Activated CD4-positive, alpha-beta T cell treated with anti-CD3 and anti-CD28 coated beads, Interleukin-2, amount 10 ng/mL, durations not matched to agents 7 days and 5 days (primary cell): ENCODE measurements around the gene SLC5A10. TPM values are rescaled to one million over a fixed set of nuclear protein-coding genes. Genes with fewer than 3 reads are reported as not detected.
A peak's percentile ranks its signal among the peaks of the same experiment; 100 is the strongest.
"Not testable (repeated sequence)": the region's sequence is repeated elsewhere in the genome, so short reads cannot be mapped to it uniquely, and the experiment has no call there.

ENCODE experiments used
- CTCF ChIA-PET: fragments of 350-600 bp; sonication (Branson Sonifier 250); formaldehyde crosslinking; loops from one replicate; lab custom pipeline; 2021; ENCODE audit warnings: antibody characterized with exemption; lab: Charles Lee
- POLR2A ChIA-PET: fragments of 350-600 bp; sonication (Branson Sonifier 250); formaldehyde crosslinking; loops from one replicate; lab custom pipeline; 2021; ENCODE audit warnings: antibody characterized with exemption; lab: Charles Lee
- DNase-seq: peaks from one replicate; pipeline ENCODE4 v3.0.0-alpha.2; 2020
- H3K27ac Mint-ChIP-seq: one replicate; pipeline ENCODE4 v1.8.0; 2021; ENCODE audit warnings: mild to moderate bottlenecking, moderate library complexity, mixed read lengths
- H3K27me3 Mint-ChIP-seq: one replicate; pipeline ENCODE4 v1.8.0; 2021; ENCODE audit warnings: mixed read lengths
- H3K36me3 Mint-ChIP-seq: one replicate; pipeline ENCODE4 v1.8.0; 2021; ENCODE audit warnings: low read depth, mixed read lengths
- H3K4me1 Mint-ChIP-seq: one replicate; pipeline ENCODE4 v1.8.0; 2021; ENCODE audit warnings: mixed read lengths
- H3K4me3 Mint-ChIP-seq: one replicate; pipeline ENCODE4 v1.8.0; 2021; ENCODE audit warnings: mild to moderate bottlenecking, moderate library complexity, mixed read lengths
- H3K9me3 Mint-ChIP-seq: one replicate; pipeline ENCODE4 v1.8.0; 2021; ENCODE audit warnings: mixed read lengths
- total RNA-seq, 2 experiments: library from RNA; stranded (reverse); gene quantifications; one replicate each; pipeline ENCODE4 v1.2.3, GENCODE V29; 2021

Gene SLC5A10
- total RNA-seq, 2 experiments from 2014 or later, result not detected

- peaks cover 16% of the 10 kb centered on the region for H3K4me1 Mint-ChIP-seq
- H3K4me3 Mint-ChIP-seq, result no peak overlapping the region
- no peak for DNase-seq
- ChIA-PET CTCF (interaction anchor here (0.5 to 0.9 kb wide), 2 partner anchors 12 to 1012 kb away, joined by 3 read pairs; no protein-coding TSS in a partner anchor), POLR2A (no interaction called here)
- H3K9me3 Mint-ChIP-seq, result no peaks in the 10 kb centered on the region
- no peak overlapping the region for H3K27ac Mint-ChIP-seq
- peaks cover 4% of the 10 kb centered on the region for H3K36me3 Mint-ChIP-seq
- peaks cover 8% of the 10 kb centered on the region for H3K27me3 Mint-ChIP-seq
These were observed 1.6 kb upstream of the SLC5A10 start for GRCh38 chr17:18950346-18950745.

DNA sequence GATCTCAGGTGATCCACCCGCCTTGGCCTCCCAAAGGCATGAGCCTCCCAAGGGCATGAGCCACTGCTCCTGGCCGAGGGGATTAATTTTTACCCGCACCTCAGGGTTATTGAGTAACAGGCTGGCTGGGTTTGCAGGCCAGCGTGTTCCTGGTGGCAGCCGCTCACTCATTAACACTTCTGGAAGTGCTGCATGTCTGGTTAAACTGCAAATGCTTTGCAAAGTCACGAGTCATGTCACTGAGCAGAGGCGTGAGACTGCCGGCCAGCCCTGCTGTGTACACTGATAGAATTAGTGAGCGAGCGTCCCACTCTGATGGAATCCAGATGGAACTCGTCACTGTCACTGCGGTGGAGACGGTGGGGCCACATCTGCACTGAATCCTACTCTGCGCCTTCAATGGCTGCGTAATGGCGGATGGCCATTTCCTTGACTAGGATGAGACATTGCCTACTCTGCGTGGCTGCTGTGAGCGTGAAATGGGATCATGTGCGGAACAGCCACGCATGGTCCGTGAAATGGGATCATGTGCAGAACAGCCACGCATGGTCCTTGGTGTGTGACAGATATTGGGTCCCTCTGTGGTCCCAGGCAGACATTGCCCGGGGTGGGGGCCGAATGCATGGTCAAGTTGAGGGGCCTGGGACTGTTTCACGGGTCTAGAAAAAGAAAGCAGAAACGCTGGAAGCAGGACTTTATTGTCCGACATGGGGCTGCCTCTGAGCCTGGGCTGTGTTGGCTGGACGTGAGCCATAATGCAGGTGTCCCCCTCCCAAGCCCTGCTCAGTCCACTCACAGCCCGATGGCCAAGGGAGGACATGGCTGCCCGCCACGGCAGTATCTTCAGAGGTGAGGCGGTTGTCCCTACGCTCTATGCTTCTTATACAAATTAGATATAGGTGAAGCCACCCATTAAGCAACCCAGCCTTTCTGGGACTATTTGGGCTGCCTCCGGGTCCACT lies 740 bp upstream of the SLC5A10 start:
- Mint-ChIP-seq H3K9me3 (no peaks in the 10 kb centered on the region), H3K36me3 (peaks cover 4% of the 10 kb centered on the region), H3K4me3 (no peak overlapping the region), H3K27me3 (peaks cover 5% of the 10 kb centered on the region), H3K27ac (no peak overlapping the region), H3K4me1 (peaks cover 21% of the 10 kb centered on the region)
- no peak for DNase-seq
- POLR2A ChIA-PET, result no interaction called here
- CTCF ChIA-PET, result interaction anchor here (1.6 kb wide), 1 partner anchor 11 kb away, joined by 4 read pairs; no protein-coding TSS in a partner anchor

GRCh38 chr17:18953231-18953728 lies 1.3 kb downstream of the SLC5A10 start:
- CTCF ChIA-PET, result no interaction called here
- Mint-ChIP-seq H3K36me3 (peaks cover 4% of the 10 kb centered on the region), H3K27me3 (no peaks in the 10 kb centered on the region), H3K27ac (no peak overlapping the region), H3K9me3 (no peaks in the 10 kb centered on the region), H3K4me1 (peaks cover 32% of the 10 kb centered on the region), H3K4me3 (no peak overlapping the region)
- POLR2A ChIA-PET, result no interaction called here
- no peak for DNase-seq

- CTCF ChIA-PET, result interaction anchor here (2.0 kb wide), 1 partner anchor 329 kb away, joined by 9 read pairs; no protein-coding TSS in a partner anchor
- POLR2A ChIA-PET, result no interaction called here
- Mint-ChIP-seq H3K4me3 (no peak overlapping the region), H3K27ac (peak overlapping the region; percentile 87), H3K27me3 (no peaks in the 10 kb centered on the region), H3K9me3 (no peaks in the 10 kb centered on the region), H3K36me3 (peaks cover 4% of the 10 kb centered on the region), H3K4me1 (peaks cover 32% of the 10 kb centered on the region)
- no peak for DNase-seq
These were observed 2.4 kb downstream of the SLC5A10 start for GRCh38 chr17:18954321-18954720.

GRCh38 chr17:18955009-18955408 lies 3.0 kb downstream of the SLC5A10 start:
- peaks cover 4% of the 10 kb centered on the region for H3K36me3 Mint-ChIP-seq
- no peaks in the 10 kb centered on the region for H3K9me3 Mint-ChIP-seq
- ChIA-PET CTCF (interaction anchor here (0.6 to 2.0 kb wide), 2 partner anchors 26 to 329 kb away, joined by 3 to 9 read pairs; no protein-coding TSS in a partner anchor), POLR2A (no interaction called here)
- H3K27me3 Mint-ChIP-seq, result no peaks in the 10 kb centered on the region
- peaks cover 34% of the 10 kb centered on the region for H3K4me1 Mint-ChIP-seq
- no peak for DNase-seq
- H3K27ac Mint-ChIP-seq, result peak overlapping the region; percentile 91
- H3K4me3 Mint-ChIP-seq, result peak overlapping the region; percentile 0

- H3K36me3 Mint-ChIP-seq, DNase-seq, H3K9me3 Mint-ChIP-seq, POLR2A ChIA-PET, H3K4me3 Mint-ChIP-seq, H3K27me3 Mint-ChIP-seq: not testable (repeated sequence)
- Mint-ChIP-seq H3K27ac (peak overlapping the region; percentile 91), H3K4me1 (peaks cover 40% of the 10 kb centered on the region)
- CTCF ChIA-PET, result interaction anchor here (1.0 to 2.0 kb wide), 3 partner anchors 46 to 330 kb away, joined by 3 to 9 read pairs (median 3); no protein-coding TSS in a partner anchor
These were observed 4.1 kb downstream of the SLC5A10 start for GRCh38 chr17:18956021-18956420.

DNA sequence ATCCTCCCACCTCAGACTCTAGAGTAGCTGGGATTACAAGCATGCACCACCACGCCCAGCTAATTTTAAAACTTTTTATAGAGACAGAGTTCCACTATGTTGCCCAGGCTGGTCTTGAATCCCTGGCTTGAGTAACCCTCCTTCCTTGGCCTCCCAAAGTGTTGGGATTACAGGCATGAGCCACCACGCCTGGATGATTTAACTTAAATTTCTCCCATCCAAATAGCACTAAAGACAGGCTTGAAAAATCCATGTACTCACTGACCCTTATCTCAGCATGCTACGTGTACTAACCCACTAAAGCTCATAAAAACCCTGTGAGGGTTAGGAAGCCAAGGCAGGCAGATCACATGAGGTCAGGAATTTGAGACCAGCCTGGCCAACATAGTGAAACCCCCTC lies 4.6 kb downstream of the SLC5A10 start:
- Mint-ChIP-seq H3K27me3 (no peaks in the 10 kb centered on the region), H3K4me1 (peaks cover 40% of the 10 kb centered on the region), H3K4me3 (no peak overlapping the region), H3K27ac (peak overlapping the region; percentile 46), H3K9me3 (no peaks in the 10 kb centered on the region), H3K36me3 (peaks cover 4% of the 10 kb centered on the region)
- POLR2A ChIA-PET, result no interaction called here
- CTCF ChIA-PET, result interaction anchor here (1.0 to 2.0 kb wide), 3 partner anchors 45 to 331 kb away, joined by 3 to 9 read pairs (median 3); no protein-coding TSS in a partner anchor
- no peak for DNase-seq

GRCh38 chr17:18957831-18958230 lies 5.9 kb downstream of the SLC5A10 start:
- H3K36me3 Mint-ChIP-seq, result peaks cover 4% of the 10 kb centered on the region
- H3K27ac Mint-ChIP-seq, result peak overlapping the region; percentile 26
- no peak overlapping the region for H3K4me3 Mint-ChIP-seq
- H3K4me1 Mint-ChIP-seq, result peaks cover 40% of the 10 kb centered on the region
- no peak for DNase-seq
- ChIA-PET POLR2A (no interaction called here), CTCF (interaction anchor here (0.9 to 1.3 kb wide), 2 partner anchors 20 to 141 kb away, joined by 3 to 4 read pairs; no protein-coding TSS in a partner anchor)
- H3K27me3 Mint-ChIP-seq, result no peaks in the 10 kb centered on the region
- H3K9me3 Mint-ChIP-seq, result no peaks in the 10 kb centered on the region

- no peak overlapping the region for H3K27ac Mint-ChIP-seq
- peaks cover 4% of the 10 kb centered on the region for H3K36me3 Mint-ChIP-seq
- H3K4me3 Mint-ChIP-seq, result no peak overlapping the region
- no peaks in the 10 kb centered on the region for H3K27me3 Mint-ChIP-seq
- CTCF ChIA-PET, result interaction anchor here (0.9 to 2.2 kb wide), 4 partner anchors 43 to 333 kb away, joined by 3 to 7 read pairs (median 4); no protein-coding TSS in a partner anchor
- POLR2A ChIA-PET, result no interaction called here
- H3K4me1 Mint-ChIP-seq, result peaks cover 40% of the 10 kb centered on the region
- H3K9me3 Mint-ChIP-seq, result no peaks in the 10 kb centered on the region
- DNase-seq, result no peak
These were observed 6.6 kb downstream of the SLC5A10 start for GRCh38 chr17:18958611-18959010.

DNA sequence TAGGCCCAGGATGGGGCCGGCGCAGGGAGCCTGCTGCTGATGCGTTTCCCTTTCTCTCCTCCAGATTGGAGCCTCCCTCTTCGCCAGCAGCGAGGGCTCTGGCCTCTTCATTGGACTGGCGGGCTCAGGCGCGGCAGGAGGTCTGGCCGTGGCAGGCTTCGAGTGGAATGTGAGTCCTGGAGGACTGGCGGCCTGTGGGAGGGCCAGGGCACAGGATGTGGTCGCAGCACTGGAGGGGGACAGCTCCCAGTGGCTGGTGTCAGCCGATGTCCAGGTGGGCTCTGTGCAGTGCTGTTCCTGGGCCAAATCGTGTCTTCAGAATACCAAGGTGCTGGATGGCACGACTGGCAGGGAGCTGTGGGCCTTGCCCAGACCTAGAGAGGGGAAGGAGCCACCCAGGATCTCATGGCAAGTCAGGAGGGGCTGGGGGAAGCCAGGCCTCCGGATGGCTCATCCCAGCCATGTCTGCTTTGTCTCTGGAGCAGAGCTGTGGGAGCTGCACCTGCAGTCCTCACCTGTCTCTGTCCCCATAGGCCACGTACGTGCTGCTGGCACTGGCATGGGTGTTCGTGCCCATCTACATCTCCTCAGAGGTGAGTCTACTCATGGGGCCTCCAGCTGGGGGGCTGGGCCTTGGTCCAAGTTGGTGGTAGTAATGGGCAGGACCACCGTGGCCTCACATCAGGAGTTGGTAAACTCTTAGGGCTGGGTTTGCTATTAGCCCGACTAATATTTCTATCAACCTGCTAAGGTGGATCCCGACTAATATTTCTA lies 7.3 kb downstream of the SLC5A10 start:
- Mint-ChIP-seq H3K27ac (no peak overlapping the region), H3K27me3 (no peaks in the 10 kb centered on the region), H3K4me3 (no peak overlapping the region), H3K36me3 (peaks cover 3% of the 10 kb centered on the region), H3K4me1 (peaks cover 35% of the 10 kb centered on the region), H3K9me3 (no peaks in the 10 kb centered on the region)
- DNase-seq, result no peak
- CTCF ChIA-PET, result interaction anchor here (0.9 to 2.2 kb wide), 4 partner anchors 42 to 334 kb away, joined by 3 to 7 read pairs (median 4); no protein-coding TSS in a partner anchor
- POLR2A ChIA-PET, result no interaction called here

DNA sequence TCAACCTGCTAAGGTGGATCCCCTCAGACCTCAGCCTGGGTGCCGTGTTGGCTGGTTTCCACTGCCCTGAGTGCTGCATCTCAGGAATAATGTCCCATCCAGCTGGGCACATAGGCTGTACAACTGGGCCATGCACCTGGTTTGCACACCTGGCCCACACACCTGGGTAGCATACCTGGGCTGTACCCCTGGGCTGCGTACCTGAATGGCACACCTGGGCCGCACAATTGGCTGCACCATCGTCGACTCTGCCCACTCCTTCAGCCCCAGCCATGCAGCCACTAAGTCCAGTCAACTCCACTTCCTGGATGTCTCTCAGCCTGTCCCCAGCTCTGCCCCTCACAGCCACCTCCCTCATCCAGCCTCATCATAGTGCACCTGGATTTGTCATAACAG lies 7.9 kb downstream of the SLC5A10 start:
- Mint-ChIP-seq H3K27me3 (no peaks in the 10 kb centered on the region), H3K9me3 (no peaks in the 10 kb centered on the region), H3K27ac (peak overlapping the region; percentile 32), H3K4me3 (no peak overlapping the region), H3K4me1 (peaks cover 29% of the 10 kb centered on the region), H3K36me3 (no peaks in the 10 kb centered on the region)
- DNase-seq, result no peak
- CTCF ChIA-PET, result interaction anchor here (1.6 to 2.4 kb wide), 5 partner anchors 38 to 98 kb away, joined by 4 to 12 read pairs (median 7); no protein-coding TSS in a partner anchor
- POLR2A ChIA-PET, result no interaction called here

DNA sequence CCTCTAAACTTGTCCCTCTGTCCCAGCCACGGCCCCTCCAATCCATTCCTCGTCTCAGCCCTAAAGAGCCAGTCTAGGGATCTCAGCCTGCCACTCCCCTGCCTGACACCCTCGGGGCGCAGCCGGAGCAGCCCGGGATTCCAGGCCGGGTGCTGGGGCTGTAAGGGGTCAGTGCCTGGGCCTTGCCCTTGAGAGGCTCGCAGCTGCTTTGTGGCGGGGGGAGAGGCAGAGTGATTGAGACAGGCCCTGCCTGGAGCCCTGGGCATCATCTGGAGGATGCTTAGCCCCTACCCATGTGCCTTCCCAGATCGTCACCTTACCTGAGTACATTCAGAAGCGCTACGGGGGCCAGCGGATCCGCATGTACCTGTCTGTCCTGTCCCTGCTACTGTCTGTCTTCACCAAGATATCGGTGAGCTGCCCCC lies 8.3 kb downstream of the SLC5A10 start:
- Mint-ChIP-seq H3K27me3 (no peaks in the 10 kb centered on the region), H3K4me3 (no peak overlapping the region), H3K36me3 (no peaks in the 10 kb centered on the region), H3K27ac (peak overlapping the region; percentile 43), H3K9me3 (no peaks in the 10 kb centered on the region), H3K4me1 (peaks cover 25% of the 10 kb centered on the region)
- no peak for DNase-seq
- ChIA-PET CTCF (interaction anchor here (0.9 to 2.4 kb wide), 10 partner anchors 21 to 335 kb away, joined by 3 to 12 read pairs (median 6); no protein-coding TSS in a partner anchor), POLR2A (no interaction called here)
